GM19324 (cell line): ENCODE data around the gene EFNB3.
A peak's percentile ranks its signal among the peaks of the same experiment; 100 is the strongest.

Source experiments
- ATAC-seq: cut with Tn5 transposase; IDR thresholded peaks from one replicate; pipeline ENCODE4 v1.9.1; 2021; ENCODE audit warnings: mild to moderate bottlenecking, moderate library complexity; ENCODE audit not compliant: unreplicated experiment, low FRiP score

The EFNB3 gene, protein sequence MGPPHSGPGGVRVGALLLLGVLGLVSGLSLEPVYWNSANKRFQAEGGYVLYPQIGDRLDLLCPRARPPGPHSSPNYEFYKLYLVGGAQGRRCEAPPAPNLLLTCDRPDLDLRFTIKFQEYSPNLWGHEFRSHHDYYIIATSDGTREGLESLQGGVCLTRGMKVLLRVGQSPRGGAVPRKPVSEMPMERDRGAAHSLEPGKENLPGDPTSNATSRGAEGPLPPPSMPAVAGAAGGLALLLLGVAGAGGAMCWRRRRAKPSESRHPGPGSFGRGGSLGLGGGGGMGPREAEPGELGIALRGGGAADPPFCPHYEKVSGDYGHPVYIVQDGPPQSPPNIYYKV

DNA sequence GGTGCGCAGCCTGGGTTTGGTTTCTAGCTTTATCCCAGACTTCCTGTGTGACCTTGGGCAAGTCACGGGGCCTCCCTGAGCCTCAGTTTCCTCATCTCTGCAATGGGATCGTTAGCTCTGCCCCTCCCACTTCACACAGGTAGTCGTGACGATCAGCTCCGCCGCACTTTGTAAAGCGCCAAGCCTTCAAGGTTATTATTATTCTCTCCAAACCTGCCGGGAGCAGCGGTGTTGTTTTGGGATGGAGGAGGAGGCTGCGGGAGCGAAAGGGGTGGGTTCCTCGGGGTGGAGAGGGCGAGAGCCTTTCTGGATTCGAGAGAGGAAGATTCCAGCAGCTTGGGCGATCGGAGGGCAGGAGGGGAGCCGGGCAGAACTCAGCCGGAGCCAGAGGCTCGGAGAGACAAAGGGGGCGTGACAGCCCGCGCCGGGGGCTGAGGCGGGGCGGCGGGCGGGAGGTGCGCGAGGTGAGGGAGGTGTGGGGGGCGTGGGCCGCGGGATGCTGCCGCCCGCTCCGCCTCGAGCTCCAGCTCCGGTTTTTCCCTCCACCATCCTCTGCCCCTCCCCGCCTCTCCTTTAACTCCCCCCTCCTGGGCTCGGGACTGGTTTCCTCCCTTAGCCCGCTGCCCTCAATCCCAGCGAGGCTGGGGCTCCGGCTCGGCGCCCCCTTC is at the start of gene EFNB3:
Gene EFNB3, plus strand, starts transcription at position 602 of the 668 bp plus-strand sequence. CDS start 397 bp downstream, outside the sequence.
- no peak for ATAC-seq

DNA sequence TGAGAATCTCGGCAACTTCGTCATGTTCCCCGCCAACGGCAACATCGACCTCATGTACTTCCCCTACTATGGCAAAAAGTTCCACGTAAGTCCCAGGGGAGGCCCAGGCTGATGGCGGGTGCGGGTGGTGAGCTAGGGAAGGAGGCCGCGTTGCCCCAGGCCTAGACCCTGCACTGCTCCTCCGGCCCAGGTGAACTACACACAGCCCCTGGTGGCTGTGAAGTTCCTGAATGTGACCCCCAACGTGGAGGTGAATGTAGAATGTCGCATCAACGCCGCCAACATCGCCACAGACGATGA is 49.5 kb upstream of the EFNB3 start:
- ATAC-seq = no peak

DNA sequence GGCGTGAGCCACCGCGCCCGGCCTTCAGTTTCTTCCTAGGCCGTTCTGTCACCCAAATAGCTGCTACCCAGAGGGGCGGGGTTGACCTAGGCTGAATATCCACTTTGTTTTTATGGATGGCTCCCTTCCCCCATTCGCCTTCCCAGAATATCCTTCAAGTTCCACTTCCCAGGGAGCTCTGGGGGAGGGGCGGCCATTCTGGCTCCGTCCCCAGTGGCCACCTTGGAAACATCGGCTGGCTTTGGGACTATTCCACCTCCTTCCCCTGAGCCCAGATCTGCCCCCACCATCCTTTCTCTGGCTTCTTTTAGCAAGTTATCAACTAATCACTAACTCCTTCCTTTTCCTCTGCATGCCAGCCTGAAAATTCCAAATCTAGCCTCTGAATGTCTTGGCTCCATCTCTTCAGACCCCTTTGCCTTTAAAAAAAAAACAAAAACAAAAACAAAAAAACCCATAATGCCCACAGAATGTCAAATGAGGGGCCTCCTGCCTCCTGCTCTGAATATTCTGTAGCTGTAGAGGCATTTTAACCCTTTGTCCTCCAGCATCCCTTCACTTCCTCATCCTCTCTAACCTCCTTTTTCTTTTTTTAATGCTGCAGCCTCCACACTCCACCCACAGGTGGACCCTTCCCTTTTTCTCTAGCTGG is 47.9 kb upstream of the EFNB3 start:
- no peak for ATAC-seq

DNA sequence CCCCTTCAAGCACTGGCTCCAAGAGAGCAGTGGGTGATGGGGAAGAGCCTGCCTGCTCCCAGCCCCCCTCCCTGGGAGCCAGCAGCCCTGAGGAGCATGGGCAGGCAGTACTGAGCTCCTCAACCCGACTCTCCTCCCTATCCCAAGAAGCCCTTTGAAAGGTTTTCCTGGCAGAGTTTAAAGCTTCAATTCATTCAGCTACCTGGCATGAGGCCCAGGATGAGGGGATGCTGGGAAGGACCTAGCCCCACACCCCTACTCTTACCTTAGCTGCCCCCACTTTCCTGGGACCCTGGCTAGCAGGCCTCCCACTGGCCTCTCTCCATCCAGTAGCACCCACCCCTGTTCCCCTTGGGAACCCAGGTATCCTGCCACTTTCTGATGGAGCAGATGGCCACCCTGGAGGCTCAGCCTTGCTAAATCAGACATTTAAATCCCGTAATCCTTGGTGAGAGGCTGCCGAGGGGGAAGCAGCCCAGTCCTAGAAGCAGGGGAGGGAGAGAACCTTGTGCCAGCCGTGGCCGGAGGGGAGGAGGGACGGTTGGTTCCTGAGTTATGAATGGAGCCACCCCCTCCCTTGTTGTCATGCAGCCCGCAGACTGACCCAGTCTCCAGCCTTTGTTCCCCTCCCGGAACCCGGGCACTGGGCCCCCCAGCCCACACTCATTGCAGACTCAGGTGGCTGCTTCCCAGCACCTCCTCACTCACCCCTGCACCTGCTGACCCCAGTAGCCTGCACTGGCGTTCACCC is 37.2 kb upstream of the EFNB3 start:
- no peak for ATAC-seq

DNA sequence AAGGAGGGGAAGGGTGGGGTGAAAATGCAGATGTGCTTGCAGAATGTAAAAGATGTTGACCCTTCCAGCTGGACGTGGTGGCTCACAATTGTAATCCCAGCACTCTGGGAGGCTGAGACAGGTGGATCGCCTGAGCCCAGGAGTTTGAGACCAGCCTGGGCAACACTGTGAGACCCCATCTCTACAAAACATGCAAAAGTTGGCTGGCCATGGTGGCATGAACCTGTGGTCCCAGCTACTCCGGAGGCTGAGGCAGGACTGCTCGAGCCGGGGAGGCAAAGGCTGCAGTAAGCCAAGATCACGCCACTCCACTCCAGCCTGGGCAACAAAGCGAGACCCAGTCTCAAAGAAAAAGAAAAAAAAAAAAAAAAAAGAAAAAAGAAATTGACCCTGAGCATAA is 36.5 kb upstream of the EFNB3 start:
- ATAC-seq = no peak

DNA sequence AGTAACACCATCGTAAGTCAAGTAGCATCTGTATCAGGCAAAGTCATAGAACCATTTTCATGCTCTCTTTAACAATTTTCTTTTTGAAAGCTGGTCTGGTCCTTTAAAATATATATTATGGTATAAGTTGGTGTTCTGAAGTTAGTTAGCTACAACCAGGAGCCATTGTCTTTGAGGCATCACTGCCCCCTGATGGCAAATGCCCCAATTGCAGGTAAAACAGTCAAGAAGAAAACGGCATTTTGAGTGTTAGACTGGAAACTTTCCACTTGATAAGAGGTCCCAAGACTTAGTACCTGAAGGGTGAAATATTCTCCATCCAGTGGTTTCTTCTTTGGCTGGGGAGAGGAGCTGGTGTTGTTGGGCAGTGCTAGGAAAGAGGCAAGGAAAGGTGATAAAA is 31.8 kb upstream of the EFNB3 start:
- ATAC-seq = no peak

DNA sequence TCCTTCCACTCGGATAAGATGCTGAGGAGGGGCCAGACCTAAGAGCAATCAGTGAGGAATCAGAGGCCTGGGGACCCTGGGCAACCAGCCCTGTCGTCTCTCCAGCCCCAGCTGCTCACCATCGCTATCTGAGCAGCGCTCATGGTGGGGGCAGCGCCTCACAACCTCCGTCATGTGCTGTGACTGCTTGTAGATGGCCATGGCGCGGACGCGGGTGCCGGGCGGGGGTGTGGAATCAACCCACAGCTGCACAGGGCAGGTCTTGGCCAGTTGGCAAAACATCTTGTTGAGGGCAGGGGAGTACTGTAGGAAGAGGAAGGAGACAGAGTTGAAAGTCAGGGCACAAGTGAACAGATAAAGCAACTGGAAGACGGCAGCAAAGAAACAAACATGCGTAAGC is 30.1 kb upstream of the EFNB3 start:
- no peak for ATAC-seq

DNA sequence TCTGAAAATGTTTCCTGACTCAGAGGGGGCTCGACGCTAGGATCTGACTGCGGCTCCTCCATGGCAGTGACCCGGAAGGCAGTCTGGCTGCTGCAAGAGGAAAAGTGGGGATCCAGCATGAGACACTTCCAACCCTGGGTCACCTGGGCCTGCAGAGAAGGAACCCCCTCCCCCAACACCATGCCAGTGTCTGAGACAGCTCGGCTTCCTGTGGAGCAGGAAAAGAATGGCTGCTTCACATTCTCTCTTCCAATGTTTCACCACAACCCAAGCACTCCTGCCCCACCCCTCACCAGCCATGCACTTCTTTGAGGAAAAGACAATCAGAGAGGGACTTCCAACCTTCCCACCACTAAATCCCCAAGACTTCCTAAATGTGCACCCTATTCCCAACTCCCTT is 28.5 kb upstream of the EFNB3 start:
- ATAC-seq = no peak

DNA sequence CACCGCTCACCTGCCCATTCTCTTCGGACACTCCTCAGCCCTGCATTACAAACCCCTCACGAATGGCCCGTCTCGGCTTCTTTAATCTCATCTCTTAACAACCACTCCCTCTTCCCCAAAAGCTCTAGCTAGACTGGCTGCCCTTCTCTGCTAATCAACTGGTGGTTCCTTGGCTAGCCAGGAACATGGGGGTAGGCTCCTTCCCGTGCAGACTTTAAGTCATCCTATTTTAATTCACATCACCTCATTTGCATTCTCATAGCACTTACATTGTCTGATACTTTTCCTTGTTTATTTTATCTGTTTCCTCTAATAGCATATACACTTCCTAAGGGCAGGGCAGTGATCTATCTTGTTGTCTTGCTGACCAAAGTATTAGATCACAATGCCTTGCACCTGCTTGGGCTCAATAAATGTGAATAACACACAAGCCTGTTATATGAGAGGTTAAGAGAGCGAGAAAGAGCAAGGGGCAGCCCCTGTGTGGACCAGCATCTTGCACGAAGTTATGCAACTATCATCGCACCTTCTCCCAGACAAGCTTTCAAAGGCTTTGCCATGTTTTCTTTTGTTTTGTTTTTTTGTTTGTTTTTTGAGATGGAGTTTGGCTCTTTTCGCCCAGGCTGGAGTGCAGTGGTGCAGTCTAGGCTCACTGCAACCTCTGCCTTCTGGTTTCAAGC is 27.5 kb upstream of the EFNB3 start:
- no peak for ATAC-seq

DNA sequence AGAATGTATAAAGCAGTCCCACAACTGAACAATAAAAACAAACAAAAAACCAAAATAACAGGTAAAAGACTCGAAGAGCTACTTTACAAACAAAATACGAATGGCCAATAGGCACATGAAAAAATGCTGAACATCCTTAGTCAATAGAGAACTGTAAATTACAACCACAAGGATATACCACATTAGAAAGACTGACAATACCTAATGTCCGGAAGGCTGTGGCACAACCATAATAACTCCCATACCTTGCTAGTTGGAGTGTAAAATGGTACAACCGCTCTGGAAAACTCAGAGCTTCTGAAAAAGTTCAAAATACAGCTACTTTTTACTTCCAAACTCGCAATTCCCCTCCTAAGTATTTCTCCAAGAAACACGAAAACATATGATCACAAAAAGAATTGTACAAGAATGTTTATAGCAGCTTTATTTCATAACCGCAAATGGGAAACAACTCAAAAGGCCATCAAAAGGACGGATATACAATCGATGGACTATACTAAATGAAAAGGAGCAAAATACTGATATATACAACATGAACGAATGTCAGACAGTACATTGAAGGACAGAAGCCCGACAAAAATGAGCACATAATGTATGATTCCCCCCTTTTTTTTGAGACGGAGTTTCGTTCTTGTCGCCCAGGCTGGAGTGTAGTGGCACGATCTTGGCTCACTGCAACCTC is 20.0 kb upstream of the EFNB3 start:
- no peak for ATAC-seq

DNA sequence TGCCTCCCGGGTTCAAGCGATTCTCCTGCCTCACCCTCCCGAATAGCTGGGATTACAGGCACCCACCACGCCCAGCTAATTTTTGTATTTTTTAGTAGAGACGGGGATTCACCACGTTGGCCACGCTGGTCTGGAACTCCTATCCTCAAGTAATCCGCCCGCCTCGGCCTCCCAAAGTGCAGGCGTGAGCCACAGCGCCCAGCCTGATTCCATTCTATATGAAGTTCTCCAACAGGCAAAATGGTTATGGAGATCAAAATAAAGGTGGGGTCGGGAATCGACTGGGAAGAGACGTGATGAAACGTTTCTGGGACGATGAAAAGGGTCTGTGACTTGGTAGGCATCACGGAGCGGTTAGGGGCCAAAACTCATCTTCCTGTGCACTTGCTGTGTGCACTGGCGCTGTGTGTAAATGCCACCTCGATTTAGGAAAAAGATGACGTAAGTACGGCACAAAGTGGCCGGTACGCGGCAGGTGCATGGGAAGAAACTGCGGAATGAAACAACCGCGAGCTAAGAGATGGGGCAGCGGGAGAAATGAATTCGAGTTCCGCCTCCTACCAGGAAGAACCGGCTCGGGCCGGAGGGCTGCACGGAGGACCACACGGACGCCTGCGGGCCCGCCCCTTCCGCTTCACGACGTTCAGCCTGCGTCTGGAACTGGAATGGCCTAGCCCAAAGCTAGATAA is 19.3 kb upstream of the EFNB3 start:
- peak; percentile 54 for ATAC-seq

DNA sequence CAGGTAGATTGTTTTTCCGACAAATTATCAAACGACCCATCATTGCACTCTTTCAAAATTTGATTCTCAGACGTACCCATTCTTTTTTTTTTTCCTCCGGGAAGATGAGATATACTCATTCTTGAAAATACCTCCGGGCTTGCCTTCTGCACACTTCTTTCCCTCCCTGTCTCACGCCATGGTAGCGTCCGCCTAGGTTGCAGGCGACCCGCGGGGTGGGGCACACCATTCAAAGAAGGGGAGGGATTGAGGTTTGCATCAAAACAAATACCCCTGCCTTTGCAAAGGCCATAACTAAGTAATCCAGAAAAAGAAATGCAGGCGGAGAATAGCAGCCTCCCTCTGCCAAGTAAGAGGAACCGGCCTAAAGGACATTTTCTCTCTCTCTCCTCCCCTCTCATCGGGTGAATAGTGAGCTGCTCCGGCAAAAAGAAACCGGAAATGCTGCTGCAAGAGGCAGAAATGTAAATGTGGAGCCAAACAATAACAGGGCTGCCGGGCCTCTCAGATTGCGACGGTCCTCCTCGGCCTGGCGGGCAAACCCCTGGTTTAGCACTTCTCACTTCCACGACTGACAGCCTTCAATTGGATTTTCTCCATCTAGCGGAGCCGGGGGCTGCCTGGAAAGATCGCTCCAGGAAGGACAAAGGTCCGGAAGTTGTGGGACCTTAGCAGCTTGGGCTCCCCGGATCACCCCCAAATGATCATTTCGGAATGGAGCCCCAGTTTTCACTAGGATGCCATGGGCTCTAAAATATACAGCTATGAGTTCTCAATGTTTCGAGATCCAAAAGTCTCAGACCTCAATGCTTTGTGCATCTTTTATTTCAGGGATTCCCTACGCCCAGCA is 18.6 kb upstream of the EFNB3 start:
- ATAC-seq = peak; percentile 59

DNA sequence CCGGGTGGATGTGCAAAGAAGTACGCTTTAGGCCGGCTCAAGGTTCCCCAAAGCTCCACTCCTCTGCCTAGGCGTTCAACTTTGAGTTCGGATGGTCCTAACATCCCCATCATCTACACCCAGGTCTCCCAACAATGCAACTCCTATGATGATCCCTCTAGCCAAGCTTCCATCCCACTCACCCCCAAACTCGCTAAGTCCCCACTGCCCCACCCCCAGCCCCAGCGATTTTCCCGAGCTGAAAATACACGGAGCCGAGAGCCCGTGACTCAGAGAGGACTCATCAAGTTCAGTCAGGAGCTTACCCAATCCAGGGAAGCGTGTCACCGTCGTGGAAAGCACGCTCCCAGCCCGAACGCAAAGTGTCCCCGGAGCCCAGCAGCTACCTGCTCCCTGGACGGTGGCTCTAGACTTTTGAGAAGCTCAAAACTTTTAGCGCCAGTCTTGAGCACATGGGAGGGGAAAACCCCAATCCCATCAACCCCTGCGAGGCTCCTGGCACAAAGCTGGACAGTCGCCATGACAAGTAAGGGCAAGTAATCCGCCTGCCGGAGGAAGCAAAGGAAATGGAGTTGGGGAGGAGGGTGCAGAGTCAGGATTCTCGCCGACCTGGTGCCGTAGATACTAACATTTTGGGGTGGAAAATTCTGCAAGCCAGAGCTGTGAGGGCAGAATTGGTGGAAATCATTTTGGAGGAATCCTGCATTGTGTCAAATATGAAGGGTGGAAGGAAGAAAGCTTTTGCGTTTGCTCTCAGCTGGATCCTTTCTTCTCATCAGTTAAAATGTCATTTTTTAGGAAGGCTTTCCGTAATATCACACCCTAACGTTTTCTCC is 17.7 kb upstream of the EFNB3 start, which contains the start of gene TP53:
Gene TP53, minus strand, starts transcription at position 419 of the 836 bp plus-strand sequence. CDS start 10,896 bp downstream, outside the sequence.
- no peak for ATAC-seq

DNA sequence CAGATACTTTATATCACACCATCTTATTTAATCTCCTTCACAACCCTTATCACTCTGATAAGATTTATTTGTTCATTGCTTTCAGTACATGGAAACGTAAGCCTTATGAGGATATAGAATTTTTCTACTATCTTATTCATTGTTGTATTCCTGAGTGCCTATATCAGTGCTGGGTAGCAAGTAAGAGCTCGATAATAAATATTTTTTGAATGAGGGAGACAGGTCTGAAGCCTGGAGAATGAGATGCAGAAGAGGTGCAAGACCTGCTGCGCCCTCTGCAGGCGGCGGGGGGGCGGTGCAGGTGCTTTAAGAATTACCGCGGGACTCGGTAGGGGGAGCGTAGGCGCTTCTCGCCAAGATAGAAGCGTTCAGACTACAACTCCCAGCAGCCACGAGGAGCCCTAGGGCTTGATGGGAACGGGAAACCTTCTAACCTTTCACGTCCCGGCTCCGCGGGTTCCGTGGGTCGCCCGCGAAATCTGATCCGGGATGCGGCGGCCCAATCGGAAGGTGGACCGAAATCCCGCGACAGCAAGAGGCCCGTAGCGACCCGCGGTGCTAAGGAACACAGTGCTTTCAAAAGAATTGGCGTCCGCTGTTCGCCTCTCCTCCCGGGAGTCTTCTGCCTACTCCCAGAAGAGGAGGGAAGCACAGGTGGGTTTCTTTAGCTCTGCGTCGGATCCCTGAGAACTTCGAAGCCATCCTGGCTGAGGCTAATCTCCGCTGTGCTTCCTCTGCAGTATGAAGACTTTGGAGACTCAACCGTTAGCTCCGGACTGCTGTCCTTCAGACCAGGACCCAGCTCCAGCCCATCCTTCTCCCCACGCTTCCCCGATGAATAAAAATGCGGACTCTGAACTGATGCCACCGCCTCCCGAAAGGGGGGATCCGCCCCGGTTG is 16.8 kb upstream of the EFNB3 start, which contains the start of gene WRAP53:
Gene WRAP53, plus strand, starts transcription at position 570 of the 900 bp plus-strand sequence. Its CDS starts 172 bp downstream, at position 742.
- peak; percentile 64 for ATAC-seq

DNA sequence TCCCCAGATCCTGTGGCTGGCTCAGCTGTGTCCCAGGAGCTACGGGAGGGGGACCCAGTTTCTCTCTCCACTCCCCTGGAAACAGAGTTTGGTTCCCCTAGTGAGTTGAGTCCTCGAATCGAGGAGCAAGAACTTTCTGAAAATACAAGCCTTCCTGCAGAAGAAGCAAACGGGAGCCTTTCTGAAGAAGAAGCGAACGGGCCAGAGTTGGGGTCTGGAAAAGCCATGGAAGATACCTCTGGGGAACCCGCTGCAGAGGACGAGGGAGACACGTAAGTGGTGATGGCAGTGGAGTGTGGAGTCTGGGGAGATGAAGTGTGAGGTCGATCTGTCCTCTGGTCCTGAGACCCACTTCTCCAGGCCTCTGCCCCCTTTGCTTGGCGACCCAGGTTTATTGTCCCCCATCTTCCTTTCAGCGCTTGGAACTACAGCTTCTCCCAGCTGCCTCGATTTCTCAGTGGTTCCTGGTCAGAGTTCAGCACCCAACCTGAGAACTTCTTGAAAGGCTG is 16.1 kb upstream of the EFNB3 start:
- ATAC-seq = no peak

DNA sequence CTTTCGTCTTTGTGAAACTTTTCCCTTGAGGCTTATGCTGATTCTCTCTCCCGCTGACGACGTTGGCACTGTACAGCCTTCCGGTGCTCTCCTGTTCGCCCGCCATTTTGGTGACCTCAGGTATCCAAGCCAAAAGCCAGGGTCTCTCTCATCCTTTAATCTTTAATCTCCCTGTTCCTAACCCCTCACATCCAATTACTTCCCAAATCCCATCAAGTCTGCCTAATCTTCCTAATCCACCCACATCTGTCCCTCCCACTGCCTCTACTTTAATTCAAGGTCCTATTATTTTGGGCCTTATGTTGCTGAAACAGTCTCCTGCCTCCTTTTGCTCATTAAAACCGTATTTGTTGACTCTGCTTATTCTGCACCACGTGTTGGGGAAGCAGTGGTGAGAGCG is 9.4 kb upstream of the EFNB3 start:
- no peak for ATAC-seq
